NCI-H2107 treated with DMSO at 0.1 percent for 48 hours (cell line): ENCODE data around the gene ZNF891.

Source experiments
- DNase-seq: peaks from one replicate; lab custom pipeline; 2025; ENCODE audit not compliant: unreplicated experiment; lab: John Stamatoyannopoulos, UW

ZNF891 gene

DNA sequence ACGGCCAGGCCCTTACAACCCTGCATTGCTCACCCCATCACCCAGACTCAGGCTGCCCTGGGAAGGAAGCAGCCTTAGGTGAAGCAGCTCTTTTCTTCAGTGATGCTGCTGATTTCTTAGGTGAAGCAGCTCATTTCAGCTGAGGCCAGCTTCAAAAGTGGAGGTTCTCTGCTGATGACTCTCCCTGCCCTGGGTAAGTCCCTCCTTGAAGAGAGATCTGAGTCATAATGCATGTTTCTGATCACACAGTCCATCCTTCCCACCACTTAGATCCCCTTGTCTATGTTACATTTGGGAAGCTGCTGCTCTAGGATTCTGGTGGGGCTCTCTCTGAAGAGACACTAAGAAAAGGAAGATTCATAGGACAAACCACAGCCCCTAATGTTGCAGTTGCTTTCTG lies 66.5 kb downstream of the ZNF891 start:
- DNase-seq = no peak

DNA sequence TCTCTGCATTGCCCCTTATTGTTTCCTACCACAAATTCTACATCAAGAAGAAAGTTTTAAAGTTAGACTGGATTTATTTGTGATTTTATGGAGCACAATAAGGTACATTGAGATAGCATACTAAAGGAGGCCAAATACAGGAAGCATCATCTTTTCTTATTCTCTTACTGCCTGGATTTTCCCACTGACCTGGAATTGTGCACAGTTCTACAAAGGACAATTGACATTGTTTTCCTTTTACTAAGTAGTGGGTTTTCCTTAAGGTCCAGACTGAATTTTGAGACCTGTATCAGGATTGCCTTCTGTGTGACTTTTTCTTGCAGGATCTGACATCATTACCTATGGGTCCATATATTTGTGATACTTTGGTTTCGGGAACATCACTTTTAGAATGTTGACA lies 68.1 kb downstream of the ZNF891 start:
- no peak for DNase-seq

DNA sequence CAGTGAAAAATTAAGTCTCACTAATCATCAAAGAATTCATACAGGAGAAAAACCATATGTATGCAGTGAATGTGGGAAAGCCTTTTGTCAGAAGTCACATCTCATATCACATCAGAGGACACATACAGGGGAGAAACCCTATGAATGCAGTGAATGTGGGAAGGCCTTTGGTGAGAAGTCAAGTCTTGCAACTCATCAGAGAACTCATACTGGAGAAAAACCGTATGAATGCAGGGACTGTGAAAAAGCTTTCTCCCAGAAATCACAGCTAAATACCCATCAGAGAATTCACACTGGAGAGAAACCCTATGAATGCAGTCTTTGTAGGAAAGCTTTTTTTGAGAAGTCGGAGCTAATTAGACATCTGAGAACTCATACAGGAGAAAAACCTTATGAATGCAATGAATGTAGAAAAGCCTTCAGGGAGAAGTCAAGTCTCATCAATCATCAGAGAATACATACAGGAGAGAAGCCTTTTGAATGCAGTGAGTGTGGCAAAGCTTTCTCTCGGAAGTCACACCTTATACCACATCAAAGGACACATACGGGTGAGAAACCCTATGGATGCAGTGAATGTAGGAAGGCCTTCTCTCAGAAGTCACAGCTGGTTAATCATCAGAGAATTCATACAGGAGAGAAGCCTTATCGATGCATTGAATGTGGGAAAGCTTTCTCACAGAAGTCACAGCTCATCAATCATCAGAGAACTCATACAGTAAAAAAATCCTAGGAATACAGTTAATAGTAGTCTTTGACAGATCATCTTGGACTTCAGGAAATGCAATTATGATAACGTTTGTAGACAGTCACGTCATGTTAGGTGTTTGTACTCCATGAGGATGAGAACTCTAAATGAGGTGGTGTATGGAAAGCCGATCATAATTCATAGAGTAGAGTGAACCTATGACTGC lies 71.6 kb downstream of the ZNF891 start:
- no peak for DNase-seq

DNA sequence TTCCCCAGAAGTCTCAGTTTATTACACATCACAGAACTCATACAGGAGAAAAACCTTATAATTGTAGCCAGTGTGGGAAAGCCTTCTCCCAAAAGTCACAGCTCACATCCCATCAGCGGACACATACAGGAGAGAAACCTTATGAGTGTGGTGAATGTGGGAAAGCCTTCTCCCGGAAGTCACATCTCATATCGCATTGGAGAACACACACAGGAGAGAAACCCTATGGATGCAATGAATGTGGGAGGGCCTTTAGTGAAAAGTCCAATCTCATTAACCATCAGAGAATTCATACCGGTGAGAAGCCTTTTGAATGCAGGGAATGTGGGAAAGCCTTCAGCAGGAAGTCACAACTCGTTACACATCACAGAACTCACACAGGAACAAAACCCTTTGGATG lies 72.6 kb downstream of the ZNF891 start:
- no peak for DNase-seq
